ENCODE results near the gene BARHL1.

BARHL1 gene

DNA sequence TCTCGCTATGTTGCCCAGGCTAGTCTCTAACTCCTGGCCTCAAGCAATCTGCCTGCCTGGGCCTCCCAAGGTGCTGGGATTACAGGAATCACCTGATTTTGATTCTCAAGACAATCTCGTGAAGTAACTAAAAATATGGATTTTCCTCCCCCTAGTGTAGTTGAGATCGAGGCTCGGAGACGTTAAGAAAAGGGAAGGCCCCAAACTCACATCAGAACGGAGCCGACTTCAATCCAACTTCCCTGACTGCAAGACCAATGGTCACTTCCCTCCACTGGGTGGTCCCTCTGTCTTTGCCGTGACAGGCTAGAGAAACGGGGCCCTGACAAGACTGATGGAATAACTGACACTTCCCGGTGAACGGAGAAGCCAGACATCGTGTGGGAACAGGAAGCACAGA is 28.3 kb downstream of the BARHL1 start:
- TF ChIP-seq, protein P1, sequence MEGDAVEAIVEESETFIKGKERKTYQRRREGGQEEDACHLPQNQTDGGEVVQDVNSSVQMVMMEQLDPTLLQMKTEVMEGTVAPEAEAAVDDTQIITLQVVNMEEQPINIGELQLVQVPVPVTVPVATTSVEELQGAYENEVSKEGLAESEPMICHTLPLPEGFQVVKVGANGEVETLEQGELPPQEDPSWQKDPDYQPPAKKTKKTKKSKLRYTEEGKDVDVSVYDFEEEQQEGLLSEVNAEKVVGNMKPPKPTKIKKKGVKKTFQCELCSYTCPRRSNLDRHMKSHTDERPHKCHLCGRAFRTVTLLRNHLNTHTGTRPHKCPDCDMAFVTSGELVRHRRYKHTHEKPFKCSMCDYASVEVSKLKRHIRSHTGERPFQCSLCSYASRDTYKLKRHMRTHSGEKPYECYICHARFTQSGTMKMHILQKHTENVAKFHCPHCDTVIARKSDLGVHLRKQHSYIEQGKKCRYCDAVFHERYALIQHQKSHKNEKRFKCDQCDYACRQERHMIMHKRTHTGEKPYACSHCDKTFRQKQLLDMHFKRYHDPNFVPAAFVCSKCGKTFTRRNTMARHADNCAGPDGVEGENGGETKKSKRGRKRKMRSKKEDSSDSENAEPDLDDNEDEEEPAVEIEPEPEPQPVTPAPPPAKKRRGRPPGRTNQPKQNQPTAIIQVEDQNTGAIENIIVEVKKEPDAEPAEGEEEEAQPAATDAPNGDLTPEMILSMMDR (conservative IDR thresholded peaks at IDR 0.05; ENCODE audit: low read depth) = no peak
- no peak for DNase-seq (ENCODE audit: low spot score)
- POLR2A ChIA-PET (ENCODE audit: low non-redundant PET) = no interaction called here
- no peak overlapping the region for H3K27ac ChIP-seq
- CTCF ChIA-PET = no interaction called here

DNA sequence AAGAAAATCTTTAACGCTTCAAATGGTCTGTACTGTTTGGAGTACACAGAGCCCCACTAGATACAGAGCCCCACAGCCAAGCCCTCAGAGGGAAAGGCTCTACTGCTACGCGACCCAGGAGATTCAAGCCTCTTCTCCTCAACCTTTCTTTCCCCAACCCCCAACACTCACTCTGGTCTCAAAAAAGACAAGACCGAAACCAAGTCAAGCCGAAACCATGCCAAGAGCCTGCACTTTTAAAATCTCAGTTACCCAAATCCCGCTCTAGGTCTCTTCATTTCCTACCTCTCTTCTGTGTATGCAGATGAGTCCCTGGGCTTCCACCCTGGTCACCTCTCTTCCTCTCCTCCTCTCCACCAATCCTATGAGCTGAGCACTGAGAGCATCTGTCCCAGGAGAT is 31.9 kb downstream of the BARHL1 start:
- CTCF ChIA-PET = no interaction called here
- no peak overlapping the region for H3K27ac ChIP-seq
- POLR2A ChIA-PET (ENCODE audit: low non-redundant PET) = no interaction called here
- DNase-seq (ENCODE audit: low spot score) = no peak
- TF ChIP-seq, protein P1 (conservative IDR thresholded peaks at IDR 0.05; ENCODE audit: low read depth) = no peak

DNA sequence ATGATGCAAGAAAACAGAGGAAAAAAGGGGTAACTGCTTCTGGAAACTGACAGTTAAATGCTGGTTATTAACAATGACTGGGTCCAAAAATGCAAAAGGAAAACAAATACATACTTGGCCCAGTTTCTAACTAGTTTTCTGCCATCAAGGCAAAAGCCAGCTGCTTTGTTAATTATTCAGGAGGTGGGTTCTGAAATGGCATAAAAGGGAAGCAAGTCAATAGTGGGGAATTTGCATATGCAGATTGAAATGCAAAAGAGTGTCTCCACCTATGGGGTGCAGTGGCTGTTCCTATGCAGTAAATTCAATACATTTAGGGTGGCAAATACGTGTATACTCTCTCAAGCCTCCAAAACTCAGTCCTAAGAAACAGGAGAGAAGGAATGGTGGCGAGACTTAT is 33.4 kb downstream of the BARHL1 start:
- TF ChIP-seq, protein P1 (conservative IDR thresholded peaks at IDR 0.05; ENCODE audit: low read depth) = no peak
- no peak for DNase-seq (ENCODE audit: low spot score)
- POLR2A ChIA-PET (ENCODE audit: low non-redundant PET) = no interaction called here
- H3K27ac ChIP-seq = no peak overlapping the region
- CTCF ChIA-PET = interaction anchor here (0.6 kb wide), 2 partner anchors 27 to 35 kb away, joined by 3 to 12 read pairs; no protein-coding TSS in a partner anchor

DNA sequence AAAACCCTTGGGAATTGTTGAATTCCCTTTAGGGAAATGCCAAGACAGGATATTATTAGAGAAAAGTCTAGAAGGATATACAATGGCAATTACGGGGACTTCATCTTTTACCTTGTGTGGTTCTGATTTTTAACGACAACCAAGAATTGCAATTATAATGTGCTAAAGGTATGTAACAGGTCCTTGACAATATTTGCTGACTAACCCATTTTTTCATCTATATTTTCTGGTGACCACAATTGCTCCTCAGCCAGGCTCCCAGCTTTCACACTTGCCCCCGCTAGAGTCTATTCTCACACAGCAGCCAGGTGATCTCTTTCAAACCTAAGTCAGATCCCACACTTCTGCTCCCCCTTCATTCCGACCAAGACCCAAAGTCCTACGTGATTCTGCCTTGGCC is 34.3 kb downstream of the BARHL1 start:
- DNase-seq (ENCODE audit: low spot score) = no peak
- ChIA-PET POLR2A (ENCODE audit: low non-redundant PET) (no interaction called here), CTCF (interaction anchor here (0.5 kb wide), 1 partner anchor 158 kb away, joined by 3 read pairs; no protein-coding TSS in a partner anchor)
- TF ChIP-seq, protein P1 (conservative IDR thresholded peaks at IDR 0.05; ENCODE audit: low read depth) = no peak
- H3K27ac ChIP-seq = no peak overlapping the region

- POLR2A ChIA-PET (ENCODE audit: low non-redundant PET) = interaction anchor here (0.6 kb wide), 1 partner anchor 52 kb away, joined by 3 read pairs; no protein-coding TSS in a partner anchor
- TF ChIP-seq, protein P1 (conservative IDR thresholded peaks at IDR 0.05; ENCODE audit: low read depth) = no peak
- CTCF ChIA-PET = interaction anchor here (0.7 to 1.0 kb wide), 2 partner anchors 130 to 1550 kb away, joined by 5 to 6 read pairs; no protein-coding TSS in a partner anchor
- no peak overlapping the region for H3K27ac ChIP-seq
- DNase-seq (ENCODE audit: low spot score) = no peak
Measured at GRCh38 chr9:132622159-132622558, 39.8 kb downstream of the BARHL1 start.

DNA sequence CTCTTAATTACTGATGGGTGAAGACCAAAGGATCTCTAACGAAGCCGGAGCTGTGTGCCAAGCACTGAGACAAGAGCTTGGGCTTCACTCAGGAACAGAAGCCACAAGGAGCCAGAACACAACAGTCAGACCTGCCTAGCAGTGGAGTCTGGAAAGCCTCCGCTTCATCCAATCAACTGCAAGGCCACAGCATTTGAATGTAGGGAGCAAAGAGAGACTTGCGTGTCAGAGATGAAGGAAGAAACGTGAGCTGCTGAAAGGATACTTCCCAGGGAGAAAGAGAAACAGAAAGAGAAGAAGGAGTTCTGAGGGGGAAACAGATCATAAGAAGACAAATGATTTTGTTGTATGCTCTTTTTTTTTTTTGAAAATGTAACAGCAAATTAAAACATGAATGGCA is 43.9 kb downstream of the BARHL1 start:
- ChIA-PET POLR2A (ENCODE audit: low non-redundant PET) (interaction anchor here (0.7 kb wide), 1 partner anchor 48 kb away, joined by 3 read pairs; no protein-coding TSS in a partner anchor), CTCF (interaction anchor here (0.6 to 0.7 kb wide), 2 partner anchors 34 to 306 kb away, joined by 3 to 4 read pairs; no protein-coding TSS in a partner anchor)
- H3K27ac ChIP-seq = no peak overlapping the region
- DNase-seq (ENCODE audit: low spot score) = no peak
- TF ChIP-seq, protein P1 (conservative IDR thresholded peaks at IDR 0.05; ENCODE audit: low read depth) = no peak
